GM12878 (cell line): Measurements from ENCODE around the gene CGAS. TPM values are rescaled to one million over a fixed set of nuclear protein-coding genes. Genes with fewer than 3 reads are reported as not detected.

Source experiments
- ATF7 ChIP-seq: fragments of 450-650 bp; IDR thresholded peaks from 2 replicates; pipeline ENCODE4 v1.6.1; 2016; ENCODE audit warnings: low read depth, mild to moderate bottlenecking
- CREB1 ChIP-seq: IDR thresholded peaks from 2 replicates; pipeline ENCODE4 v1.6.1; 2012; ENCODE audit warnings: low read depth, mild to moderate bottlenecking, inconsistent platforms
- CTCF ChIP-seq, 3 experiments: IDR thresholded peaks in 2 of 3; conservative IDR thresholded peaks in 1 of 3; 2 replicates each; pipeline ENCODE4 v1.5.1; 2011; ENCODE audit warnings: low read depth in 3 of 3, low read length in 3 of 3, mild to moderate bottlenecking in 3 of 3, control low read depth in 2 of 3, moderate library complexity in 2 of 3, inconsistent platforms in 1 of 3, mixed read lengths in 1 of 3; ENCODE audit not compliant: control insufficient read depth in 2 of 3, insufficient read depth in 1 of 3; ENCODE audit errors: extremely low read depth in 1 of 3
- FOXK2 ChIP-seq: fragments of 450-650 bp; IDR thresholded peaks from 2 replicates; pipeline ENCODE4 v1.6.1; 2017; ENCODE audit warnings: mild to moderate bottlenecking, moderate library complexity
- KAT2A ChIP-seq: conservative IDR thresholded peaks from 2 replicates; pipeline ENCODE4 v1.6.1; 2011; ENCODE audit warnings: low read depth, low read length; ENCODE audit not compliant: control insufficient read depth
- KDM1A ChIP-seq: fragments of 200-600 bp; sonication (generic); IDR thresholded peaks from 2 replicates; pipeline ENCODE4 v1.6.1; 2016; ENCODE audit warnings: borderline replicate concordance
- MEF2B ChIP-seq: fragments of 450-650 bp; IDR thresholded peaks from 2 replicates; pipeline ENCODE4 v1.6.1; 2018; ENCODE audit warnings: mild to moderate bottlenecking, moderate library complexity; ENCODE audit not compliant: partially characterized antibody, poor library complexity, severe bottlenecking
- MYB ChIP-seq: fragments of 150-350 bp; IDR thresholded peaks from 2 replicates; pipeline ENCODE4 v1.6.1; 2014; ENCODE audit warnings: mild to moderate bottlenecking, low read depth, low read length, borderline replicate concordance
- NFYB ChIP-seq: IDR thresholded peaks from 2 replicates; pipeline ENCODE4 v1.6.1; 2011; ENCODE audit warnings: low read depth, mild to moderate bottlenecking, low read length, improper control_type of control experiment, moderate library complexity; ENCODE audit not compliant: insufficient read depth
- NRF1 ChIP-seq: conservative IDR thresholded peaks from 2 replicates; pipeline ENCODE4 v1.6.1; 2011; ENCODE audit warnings: mild to moderate bottlenecking, low read depth, low read length, improper control_type of control experiment
- POU2F2 ChIP-seq: IDR thresholded peaks from 3 replicates; pipeline ENCODE4 v1.6.1; 2011; ENCODE audit warnings: low read depth, mild to moderate bottlenecking, low read length, borderline replicate concordance
- RAD21 ChIP-seq: IDR thresholded peaks from 2 replicates; pipeline ENCODE4 v1.6.1; 2011; ENCODE audit warnings: mild to moderate bottlenecking, low read depth, low read length, moderate library complexity; ENCODE audit not compliant: insufficient read depth
- RUNX3 ChIP-seq: IDR thresholded peaks from 2 replicates; pipeline ENCODE4 v1.6.1; 2012; ENCODE audit warnings: low read length, inconsistent platforms
- SMAD1 ChIP-seq: fragments of 450-650 bp; IDR thresholded peaks from 2 replicates; pipeline ENCODE4 v1.6.1; 2018; ENCODE audit warnings: mild to moderate bottlenecking, low read depth; ENCODE audit not compliant: partially characterized antibody
- SMAD5 ChIP-seq: IDR thresholded peaks from 2 replicates; pipeline ENCODE4 v1.6.1; 2016; ENCODE audit warnings: antibody characterized with exemption, low read depth
- SMC3 ChIP-seq: IDR thresholded peaks from 2 replicates; pipeline ENCODE4 v1.6.1; 2011; ENCODE audit warnings: low read length, improper control_type of control experiment, borderline replicate concordance
- polyA plus RNA-seq, 11 experiments: library from polyadenylated mRNA; depleted of rRNA in 4 of 11; unstranded in 6 of 11; stranded (reverse) in 5 of 11; fragments of >200 nt; fragmentation: Nextera tagmentation in 4 of 11; fragmentation: Illumina TruSeq in 1 of 11; extraction: Ambion mirVana in 4 of 11; extraction: Trizol in 1 of 11; gene quantifications; 1 replicate in 1 of 11; 2 replicates in 10 of 11; pipeline versions ENCODE4 v1.2.1 to v1.2.3, GENCODE V29; 2011 to 2016; ENCODE audit warnings: inconsistent platforms in 2 of 11, missing spikeins in 2 of 11, low read depth in 1 of 11
- total RNA-seq, 4 experiments: library from RNA; depleted of rRNA in 3 of 4; stranded (reverse); fragments of >200 nt in 3 of 4; fragmentation: Illumina TruSeq in 1 of 4; extraction: Trizol in 1 of 4; gene quantifications; 2 replicates each; pipeline versions ENCODE4 v1.2.1 to v1.2.3, GENCODE V29; 2013 to 2021
- TF ChIP-seq, protein P1 (sequence below): IDR thresholded peaks from 2 replicates; pipeline ENCODE4 v1.6.1; 2011; ENCODE audit warnings: borderline replicate concordance, low read depth, mild to moderate bottlenecking, moderate library complexity, low read length; ENCODE audit not compliant: insufficient read depth, poor library complexity, severe bottlenecking
- TF ChIP-seq, protein P2 (sequence below): IDR thresholded peaks from 2 replicates; pipeline ENCODE4 v1.6.1; 2012; ENCODE audit warnings: low read length, inconsistent platforms
- TF ChIP-seq, protein P3 (sequence below): fragments of 450-650 bp; IDR thresholded peaks from 2 replicates; pipeline ENCODE4 v1.6.1; 2017; ENCODE audit warnings: mild to moderate bottlenecking, low read depth, inconsistent platforms; ENCODE audit not compliant: poor library complexity, severe bottlenecking
- TF ChIP-seq, protein P4 (sequence below): fragments of 450-650 bp; IDR thresholded peaks from 2 replicates; pipeline ENCODE4 v1.6.1; 2017; ENCODE audit warnings: mild to moderate bottlenecking

The CGAS gene
- total and polyA plus RNA-seq, 10 of the 15 experiments (the other 5 are each of a cell fraction or from before 2014, with no cell fraction given), result 4.7 to 30.2 (median 22.1) TPM

- TF ChIP-seq NRF1 (no peak), CREB1 (peak; percentile 25; the same call in 1 of the 2 replicates), POU2F2 (no peak), SMAD1 (no peak), KAT2A (no peak), KDM1A (no peak), SMC3 (no peak), RUNX3 (0 out of 2 replicates have a peak, but pooled peaks have one; percentile 3), RAD21 (no peak), CTCF (IDR thresholded peaks at IDR 0.05 in 2 of 3, conservative IDR thresholded peaks at IDR 0.05 in 1 of 3; ENCODE audit: control insufficient read depth in 2 of 3, extremely low read depth in 1 of 3, insufficient read depth in 1 of 3, low read depth in 3 of 3, low read length in 3 of 3) (no peak), MEF2B (peak; percentile 96), SMAD5 (no peak), FOXK2 (no peak), NFYB (no peak), MYB (no peak), ATF7 (no peak)
- TF ChIP-seq, protein P1, sequence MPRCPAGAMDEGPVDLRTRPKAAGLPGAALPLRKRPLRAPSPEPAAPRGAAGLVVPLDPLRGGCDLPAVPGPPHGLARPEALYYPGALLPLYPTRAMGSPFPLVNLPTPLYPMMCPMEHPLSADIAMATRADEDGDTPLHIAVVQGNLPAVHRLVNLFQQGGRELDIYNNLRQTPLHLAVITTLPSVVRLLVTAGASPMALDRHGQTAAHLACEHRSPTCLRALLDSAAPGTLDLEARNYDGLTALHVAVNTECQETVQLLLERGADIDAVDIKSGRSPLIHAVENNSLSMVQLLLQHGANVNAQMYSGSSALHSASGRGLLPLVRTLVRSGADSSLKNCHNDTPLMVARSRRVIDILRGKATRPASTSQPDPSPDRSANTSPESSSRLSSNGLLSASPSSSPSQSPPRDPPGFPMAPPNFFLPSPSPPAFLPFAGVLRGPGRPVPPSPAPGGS, result no peak
- TF ChIP-seq, protein P2, sequence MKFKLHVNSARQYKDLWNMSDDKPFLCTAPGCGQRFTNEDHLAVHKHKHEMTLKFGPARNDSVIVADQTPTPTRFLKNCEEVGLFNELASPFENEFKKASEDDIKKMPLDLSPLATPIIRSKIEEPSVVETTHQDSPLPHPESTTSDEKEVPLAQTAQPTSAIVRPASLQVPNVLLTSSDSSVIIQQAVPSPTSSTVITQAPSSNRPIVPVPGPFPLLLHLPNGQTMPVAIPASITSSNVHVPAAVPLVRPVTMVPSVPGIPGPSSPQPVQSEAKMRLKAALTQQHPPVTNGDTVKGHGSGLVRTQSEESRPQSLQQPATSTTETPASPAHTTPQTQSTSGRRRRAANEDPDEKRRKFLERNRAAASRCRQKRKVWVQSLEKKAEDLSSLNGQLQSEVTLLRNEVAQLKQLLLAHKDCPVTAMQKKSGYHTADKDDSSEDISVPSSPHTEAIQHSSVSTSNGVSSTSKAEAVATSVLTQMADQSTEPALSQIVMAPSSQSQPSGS, result no peak
- TF ChIP-seq, protein P3, sequence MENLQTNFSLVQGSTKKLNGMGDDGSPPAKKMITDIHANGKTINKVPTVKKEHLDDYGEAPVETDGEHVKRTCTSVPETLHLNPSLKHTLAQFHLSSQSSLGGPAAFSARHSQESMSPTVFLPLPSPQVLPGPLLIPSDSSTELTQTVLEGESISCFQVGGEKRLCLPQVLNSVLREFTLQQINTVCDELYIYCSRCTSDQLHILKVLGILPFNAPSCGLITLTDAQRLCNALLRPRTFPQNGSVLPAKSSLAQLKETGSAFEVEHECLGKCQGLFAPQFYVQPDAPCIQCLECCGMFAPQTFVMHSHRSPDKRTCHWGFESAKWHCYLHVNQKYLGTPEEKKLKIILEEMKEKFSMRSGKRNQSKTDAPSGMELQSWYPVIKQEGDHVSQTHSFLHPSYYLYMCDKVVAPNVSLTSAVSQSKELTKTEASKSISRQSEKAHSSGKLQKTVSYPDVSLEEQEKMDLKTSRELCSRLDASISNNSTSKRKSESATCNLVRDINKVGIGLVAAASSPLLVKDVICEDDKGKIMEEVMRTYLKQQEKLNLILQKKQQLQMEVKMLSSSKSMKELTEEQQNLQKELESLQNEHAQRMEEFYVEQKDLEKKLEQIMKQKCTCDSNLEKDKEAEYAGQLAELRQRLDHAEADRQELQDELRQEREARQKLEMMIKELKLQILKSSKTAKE, result no peak
- TF ChIP-seq, protein P4, sequence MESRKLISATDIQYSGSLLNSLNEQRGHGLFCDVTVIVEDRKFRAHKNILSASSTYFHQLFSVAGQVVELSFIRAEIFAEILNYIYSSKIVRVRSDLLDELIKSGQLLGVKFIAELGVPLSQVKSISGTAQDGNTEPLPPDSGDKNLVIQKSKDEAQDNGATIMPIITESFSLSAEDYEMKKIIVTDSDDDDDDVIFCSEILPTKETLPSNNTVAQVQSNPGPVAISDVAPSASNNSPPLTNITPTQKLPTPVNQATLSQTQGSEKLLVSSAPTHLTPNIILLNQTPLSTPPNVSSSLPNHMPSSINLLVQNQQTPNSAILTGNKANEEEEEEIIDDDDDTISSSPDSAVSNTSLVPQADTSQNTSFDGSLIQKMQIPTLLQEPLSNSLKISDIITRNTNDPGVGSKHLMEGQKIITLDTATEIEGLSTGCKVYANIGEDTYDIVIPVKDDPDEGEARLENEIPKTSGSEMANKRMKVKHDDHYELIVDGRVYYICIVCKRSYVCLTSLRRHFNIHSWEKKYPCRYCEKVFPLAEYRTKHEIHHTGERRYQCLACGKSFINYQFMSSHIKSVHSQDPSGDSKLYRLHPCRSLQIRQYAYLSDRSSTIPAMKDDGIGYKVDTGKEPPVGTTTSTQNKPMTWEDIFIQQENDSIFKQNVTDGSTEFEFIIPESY, result no peak
Measured at GRCh38 chr6:73451223-73452106, 632 bp downstream of the CGAS start (continued).
